Prostate gland (tissue), 2 donors: ENCODE data around the gene STIM1. TPM values are rescaled to one million over a fixed set of nuclear protein-coding genes. Genes with fewer than 3 reads are reported as not detected.

Experiments
- DNase-seq: peaks from one replicate; pipeline ENCODE4 v3.0.0-alpha.2; 2019; ENCODE audit warnings: low spot score
- H3K27ac ChIP-seq, 2 donors: fragments of 200-600 bp; sonication (generic); 2 replicates each; pipeline ENCODE4 v1.5.1; 2017 to 2019
- H3K27me3 ChIP-seq: fragments of 200-600 bp; sonication (generic); replicated peaks from 2 replicates; pipeline ENCODE4 v1.5.1; 2019; ENCODE audit not compliant: insufficient read depth
- H3K36me3 ChIP-seq, 2 donors: fragments of 200-600 bp; sonication (generic); 1 replicate in 1 of 2; 2 replicates in 1 of 2; pipeline versions ENCODE4 v1.5.1 to v1.8.1; 2017 to 2019
- H3K4me1 ChIP-seq: fragments of 200-600 bp; sonication (generic); replicated peaks from 2 replicates; pipeline ENCODE4 v1.5.1; 2019
- H3K4me3 ChIP-seq, 2 donors: fragments of 200-600 bp; sonication (generic); 2 replicates each; pipeline ENCODE4 v1.5.1; 2017 to 2019
- H3K9me3 ChIP-seq: fragments of 200-600 bp; sonication (generic); 2 replicates; pipeline ENCODE4 v1.5.1; 2017
- POLR2A ChIP-seq: fragments of 450-650 bp; IDR thresholded peaks from one replicate; pipeline ENCODE4 v1.6.1; 2016; ENCODE audit warnings: antibody characterized with exemption, mild to moderate bottlenecking
- POLR2AphosphoS5 ChIP-seq: sonication (generic); formaldehyde crosslinking; IDR thresholded peaks from one replicate; pipeline ENCODE4 v1.6.1; 2017; ENCODE audit warnings: antibody characterized with exemption
- WGBS: methylation state at CpG from one replicate; pipeline ENCODE4 v1.1.5; 2018; 5-methylcytosine and 5-hydroxymethylcytosine counted together
- intact Hi-C: fragments of 100-400 bp; cut with DNase I; formaldehyde crosslinking; loops from one replicate; pipeline ENCODE4 v1.14.2; 2022
- total RNA-seq, 2 donors: library from RNA; depleted of rRNA; stranded (reverse); fragments of >200 nt; gene quantifications; one replicate each; pipeline ENCODE4 v1.1.0, GENCODE V29; 2016
- TF ChIP-seq, protein P1 (sequence below), 4 experiments: fragments of 200-600 bp in 2 of 4; fragments of 450-650 bp in 2 of 4; sonication (generic) in 2 of 4; IDR thresholded peaks; 1 replicate in 3 of 4; 2 replicates in 1 of 4; pipeline ENCODE4 v1.5.1; 2016 to 2019; ENCODE audit warnings: antibody characterized with exemption in 4 of 4, mild to moderate bottlenecking in 2 of 4, moderate library complexity in 2 of 4

Gene STIM1
- total RNA-seq, 2 donors from 2014 or later = 34.1 to 65.0 TPM

DNA sequence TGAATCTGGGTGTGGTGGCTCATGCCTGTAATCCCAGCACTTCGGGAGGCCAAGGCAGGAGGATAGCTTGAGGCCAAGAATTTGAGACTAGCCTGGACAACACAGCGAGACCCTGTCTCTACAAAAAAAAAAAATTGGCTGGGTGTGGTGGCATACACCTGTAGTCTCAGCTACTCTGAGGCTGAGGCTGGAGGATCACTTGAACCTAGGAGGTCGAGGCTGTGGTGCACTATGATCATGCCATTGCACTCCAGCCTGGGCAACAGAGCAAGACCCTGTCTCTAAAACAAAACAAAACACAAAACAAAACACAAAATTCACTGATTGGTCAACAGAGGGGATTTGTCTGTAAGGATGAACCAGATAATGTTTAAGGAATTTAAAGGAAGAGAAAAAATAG lies 113.7 kb downstream of the STIM1 start:
- TF ChIP-seq POLR2AphosphoS5 = no peak
- TF ChIP-seq POLR2A = no peak
- Histone ChIP-seq H3K27ac (no peak overlapping the region), H3K27me3 (no peaks in the 10 kb centered on the region), H3K9me3 (no peaks in the 10 kb centered on the region), H3K4me3 (no peak overlapping the region), H3K4me1 (no peaks in the 10 kb centered on the region), H3K36me3 (no peaks in the 10 kb centered on the region)
- DNase-seq = no peak
- intact Hi-C loops = no loop called here
- WGBS = 96% methylated on average over 3 of the region's 3 CpGs

DNA sequence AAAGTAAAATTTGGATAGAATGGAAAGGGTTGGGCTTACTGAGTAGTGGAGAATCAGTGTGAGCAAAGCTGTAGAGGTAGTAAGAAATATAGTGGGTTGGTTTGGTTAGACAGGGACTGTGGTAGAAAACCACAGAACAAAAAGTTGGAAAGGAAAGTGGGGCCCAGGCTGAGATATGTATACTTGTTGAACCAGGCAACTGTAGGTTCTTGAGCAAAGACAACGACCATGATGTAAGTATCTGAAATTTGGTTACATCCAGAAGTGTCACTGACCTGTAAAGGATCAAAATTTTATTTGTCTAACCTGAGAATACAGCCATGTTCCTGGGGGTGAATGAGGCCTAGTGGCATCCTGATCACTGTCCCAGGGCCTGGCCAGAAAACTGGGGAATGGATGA lies 114.1 kb downstream of the STIM1 start:
- Histone ChIP-seq H3K36me3 (no peaks in the 10 kb centered on the region), H3K9me3 (no peaks in the 10 kb centered on the region), H3K4me3 (no peak overlapping the region), H3K27ac (no peak overlapping the region), H3K4me1 (no peaks in the 10 kb centered on the region), H3K27me3 (no peaks in the 10 kb centered on the region)
- 83% methylated on average over 1 of the region's 1 CpG for WGBS
- DNase-seq = no peak
- TF ChIP-seq POLR2AphosphoS5 (no peak), POLR2A (no peak)
- TF ChIP-seq, protein P1, sequence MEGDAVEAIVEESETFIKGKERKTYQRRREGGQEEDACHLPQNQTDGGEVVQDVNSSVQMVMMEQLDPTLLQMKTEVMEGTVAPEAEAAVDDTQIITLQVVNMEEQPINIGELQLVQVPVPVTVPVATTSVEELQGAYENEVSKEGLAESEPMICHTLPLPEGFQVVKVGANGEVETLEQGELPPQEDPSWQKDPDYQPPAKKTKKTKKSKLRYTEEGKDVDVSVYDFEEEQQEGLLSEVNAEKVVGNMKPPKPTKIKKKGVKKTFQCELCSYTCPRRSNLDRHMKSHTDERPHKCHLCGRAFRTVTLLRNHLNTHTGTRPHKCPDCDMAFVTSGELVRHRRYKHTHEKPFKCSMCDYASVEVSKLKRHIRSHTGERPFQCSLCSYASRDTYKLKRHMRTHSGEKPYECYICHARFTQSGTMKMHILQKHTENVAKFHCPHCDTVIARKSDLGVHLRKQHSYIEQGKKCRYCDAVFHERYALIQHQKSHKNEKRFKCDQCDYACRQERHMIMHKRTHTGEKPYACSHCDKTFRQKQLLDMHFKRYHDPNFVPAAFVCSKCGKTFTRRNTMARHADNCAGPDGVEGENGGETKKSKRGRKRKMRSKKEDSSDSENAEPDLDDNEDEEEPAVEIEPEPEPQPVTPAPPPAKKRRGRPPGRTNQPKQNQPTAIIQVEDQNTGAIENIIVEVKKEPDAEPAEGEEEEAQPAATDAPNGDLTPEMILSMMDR (IDR thresholded peaks at IDR 0.05) = no peak
- intact Hi-C loops = no loop called here

DNA sequence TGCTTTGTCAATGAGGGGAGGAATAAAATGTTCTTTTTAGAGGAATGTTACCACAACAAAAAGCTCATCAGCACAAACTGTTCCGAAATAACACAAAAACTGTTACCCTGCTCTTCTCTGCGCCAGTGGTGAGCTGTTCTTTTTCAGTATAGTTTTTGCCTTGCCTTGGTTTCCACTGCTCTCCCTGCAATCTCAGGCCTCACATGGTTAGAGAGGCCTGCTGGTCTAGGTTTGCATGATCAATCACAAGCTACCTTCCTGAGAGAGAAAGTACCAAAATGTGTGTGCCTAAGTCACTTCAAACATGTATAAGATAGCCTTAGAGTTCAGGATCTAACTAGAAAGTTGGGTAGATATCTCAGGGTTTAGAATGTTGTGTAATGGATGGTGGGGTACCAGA lies 114.6 kb downstream of the STIM1 start:
- H3K4me3 ChIP-seq = no peak overlapping the region
- no peaks in the 10 kb centered on the region for H3K36me3 ChIP-seq
- intact Hi-C loops = no loop called here
- H3K27ac ChIP-seq = no peak overlapping the region
- 73% methylated on average over 2 of the region's 2 CpGs for WGBS
- TF ChIP-seq POLR2A = no peak
- TF ChIP-seq POLR2AphosphoS5 = no peak
- TF ChIP-seq, protein P1 (IDR thresholded peaks at IDR 0.05) = no peak
- no peaks in the 10 kb centered on the region for H3K4me1 ChIP-seq
- no peaks in the 10 kb centered on the region for H3K27me3 ChIP-seq
- DNase-seq = no peak
- H3K9me3 ChIP-seq = no peaks in the 10 kb centered on the region

DNA sequence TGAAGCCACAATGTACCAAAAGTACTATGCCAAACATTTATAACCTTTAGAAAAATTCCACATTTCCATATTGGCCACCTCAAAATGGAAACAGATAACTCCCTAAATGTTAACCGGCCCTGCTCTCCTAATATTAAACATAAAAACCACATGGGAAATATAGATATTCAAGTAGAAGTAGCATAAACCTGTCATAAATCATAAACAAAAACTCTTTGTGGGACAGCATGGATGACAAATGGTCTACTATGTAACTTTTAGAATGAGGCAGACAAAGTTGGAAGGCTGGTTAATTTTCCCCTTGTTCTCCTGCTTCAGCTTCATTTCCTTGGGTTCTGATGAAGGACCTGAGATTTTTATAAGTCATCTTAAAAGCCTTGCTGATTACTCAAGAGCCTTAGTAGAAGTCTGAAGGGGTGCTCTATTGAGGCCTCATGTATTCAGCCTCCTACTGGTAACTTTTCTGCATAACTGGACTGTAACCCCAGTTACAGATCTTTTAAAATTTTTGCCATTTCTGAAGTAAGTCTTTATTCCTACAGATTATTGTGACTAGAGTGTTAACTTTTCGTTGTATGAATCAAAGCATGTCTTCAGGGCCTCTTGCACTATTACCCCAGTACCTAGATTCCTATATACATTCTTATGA lies 116.4 kb downstream of the STIM1 start:
- WGBS = 68% methylated on average over 2 of the region's 2 CpGs
- H3K9me3 ChIP-seq = no peaks in the 10 kb centered on the region
- DNase-seq = no peak
- no peaks in the 10 kb centered on the region for H3K27me3 ChIP-seq
- no peak overlapping the region for H3K4me3 ChIP-seq
- no peaks in the 10 kb centered on the region for H3K36me3 ChIP-seq
- no peaks in the 10 kb centered on the region for H3K4me1 ChIP-seq
- TF ChIP-seq, protein P1 (IDR thresholded peaks at IDR 0.05) = peak in 1 of 4 experiments; percentile 14
- TF ChIP-seq POLR2A (no peak), POLR2AphosphoS5 (no peak)
- H3K27ac ChIP-seq = no peak overlapping the region
- intact Hi-C loops = no loop called here

DNA sequence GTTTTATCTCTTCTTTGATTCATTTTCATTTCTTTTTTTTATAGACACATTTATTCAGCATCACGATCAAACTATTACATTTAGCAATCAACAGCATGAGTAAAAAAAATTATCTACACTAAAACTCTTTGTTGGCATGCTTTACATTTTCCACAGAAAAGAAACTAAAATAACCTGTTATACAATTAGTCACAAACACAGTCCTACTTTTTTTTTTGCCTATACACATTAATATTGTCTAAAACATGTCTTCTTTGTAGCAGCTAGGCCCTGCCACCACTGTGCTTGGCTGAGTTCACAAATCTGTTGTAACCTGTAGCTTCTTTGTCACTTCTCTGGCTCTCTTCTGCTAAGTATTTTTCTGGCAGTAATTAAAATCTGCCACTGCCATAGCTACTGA lies 117.0 kb downstream of the STIM1 start:
- no peak overlapping the region for H3K4me3 ChIP-seq
- 30% methylated on average over 1 of the region's 1 CpG for WGBS
- no peaks in the 10 kb centered on the region for H3K27me3 ChIP-seq
- H3K27ac ChIP-seq = no peak overlapping the region
- no peak for DNase-seq
- H3K9me3 ChIP-seq = no peaks in the 10 kb centered on the region
- H3K4me1 ChIP-seq = no peaks in the 10 kb centered on the region
- intact Hi-C loops = no loop called here
- TF ChIP-seq POLR2A (no peak), POLR2AphosphoS5 (no peak)
- TF ChIP-seq, protein P1 (IDR thresholded peaks at IDR 0.05) = no peak
- H3K36me3 ChIP-seq = no peaks in the 10 kb centered on the region
